ENCODE data around the gene SEMA4C.
A peak's percentile ranks its signal among the peaks of the same experiment; 100 is the strongest.

Gene SEMA4C

DNA sequence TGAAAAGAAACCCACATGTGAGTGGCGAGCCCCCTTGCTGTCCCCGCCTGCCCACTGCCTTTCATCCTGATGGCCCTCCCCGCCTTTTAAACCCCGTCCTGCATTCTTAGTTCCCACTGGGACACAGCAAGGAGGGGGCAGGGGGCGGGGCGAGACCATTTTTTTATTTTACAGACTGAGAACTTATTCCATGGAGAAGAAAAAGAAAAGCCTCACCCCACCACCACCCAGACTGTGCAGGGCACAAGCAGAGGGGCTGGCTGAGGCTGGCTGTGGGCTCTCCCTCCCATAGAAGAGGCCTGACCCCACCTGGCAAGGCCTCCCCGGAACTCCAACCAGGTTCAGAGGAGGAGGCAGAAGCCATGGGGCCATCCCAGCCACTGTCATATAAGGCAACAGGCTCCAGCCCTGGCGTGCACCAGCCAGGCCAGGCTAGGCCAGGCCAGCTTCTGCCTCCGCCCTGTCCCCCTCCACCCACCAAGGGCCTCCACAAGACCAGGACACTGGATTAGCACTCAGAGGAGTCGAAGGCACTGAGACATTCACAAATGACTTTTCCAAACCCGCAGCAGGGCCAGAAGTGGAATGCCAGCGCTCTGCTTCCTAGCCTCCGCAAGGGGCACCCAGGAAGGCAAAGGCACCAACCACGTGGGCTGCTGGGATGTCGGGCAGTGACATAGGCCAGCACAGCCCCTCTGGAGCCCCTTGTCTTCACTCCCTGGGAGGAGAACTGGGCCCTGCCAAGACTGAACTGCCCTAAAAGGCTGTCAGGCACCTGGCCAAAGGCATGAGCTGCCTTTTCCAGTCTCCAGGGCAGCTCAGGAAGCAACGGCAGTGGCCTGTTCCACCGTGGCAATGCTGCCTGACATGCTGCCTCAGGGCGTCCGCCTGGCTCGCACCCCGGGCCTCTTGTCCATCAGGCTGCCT, 37.5 kb upstream of the SEMA4C start:
- Histone ChIP-seq H3K27ac (ENCODE audit: low read length) (no peak overlapping the region), H3K27me3 (ENCODE audit: insufficient read depth, low read length) (0 out of 2 replicates have a peak, but pooled peaks cover under 1% of the 10 kb centered on the region), H3K36me3 (ENCODE audit: insufficient read depth, low read depth, low read length) (no peaks in the 10 kb centered on the region), H3K4me3 (ENCODE audit: low read length) (peak overlapping the region; percentile 15; the same call in 1 of the 2 replicates), H3K9me3 (ENCODE audit: insufficient read depth, low read depth, low read length) (no peaks in the 10 kb centered on the region), H3K9ac (ENCODE audit: low read depth, low read length) (peak overlapping the region; percentile 36; the same call in 1 of the 2 replicates), H3K4me1 (ENCODE audit: insufficient read depth, low read length) (peaks cover 12% of the 10 kb centered on the region; the same call in 1 of the 2 replicates)

DNA sequence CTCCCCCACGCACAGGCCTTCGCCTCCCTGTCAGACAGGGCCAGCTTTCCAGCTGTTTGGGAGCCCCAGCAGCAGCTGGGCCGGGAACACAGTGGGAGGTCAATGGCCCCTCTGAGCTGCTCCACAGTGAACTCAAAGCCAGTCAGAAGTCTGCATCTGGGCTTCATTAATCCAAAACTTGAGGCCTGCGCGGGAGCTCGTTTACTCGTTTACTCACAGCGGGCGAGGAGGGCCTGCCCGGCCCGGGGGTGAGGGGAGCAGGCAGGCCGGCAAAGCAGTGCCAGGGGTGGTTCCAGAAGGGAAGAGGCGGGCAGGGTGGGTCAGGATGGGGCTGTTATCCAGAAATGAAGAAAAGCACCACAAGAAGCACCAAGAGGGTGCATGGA, 36.8 kb upstream of the SEMA4C start:
- Histone ChIP-seq H3K4me1 (ENCODE audit: insufficient read depth, low read length) (peaks cover 7% of the 10 kb centered on the region; the same call in 1 of the 2 replicates), H3K27me3 (ENCODE audit: insufficient read depth, low read length) (no peaks in the 10 kb centered on the region), H3K9ac (ENCODE audit: low read depth, low read length) (peak overlapping the region; percentile 2; the same call in 1 of the 2 replicates), H3K27ac (ENCODE audit: low read length) (peak overlapping the region; percentile 34), H3K4me3 (ENCODE audit: low read length) (peak overlapping the region; percentile 15; the same call in 1 of the 2 replicates), H3K36me3 (ENCODE audit: insufficient read depth, low read depth, low read length) (no peaks in the 10 kb centered on the region), H3K9me3 (ENCODE audit: insufficient read depth, low read depth, low read length) (no peaks in the 10 kb centered on the region)

DNA sequence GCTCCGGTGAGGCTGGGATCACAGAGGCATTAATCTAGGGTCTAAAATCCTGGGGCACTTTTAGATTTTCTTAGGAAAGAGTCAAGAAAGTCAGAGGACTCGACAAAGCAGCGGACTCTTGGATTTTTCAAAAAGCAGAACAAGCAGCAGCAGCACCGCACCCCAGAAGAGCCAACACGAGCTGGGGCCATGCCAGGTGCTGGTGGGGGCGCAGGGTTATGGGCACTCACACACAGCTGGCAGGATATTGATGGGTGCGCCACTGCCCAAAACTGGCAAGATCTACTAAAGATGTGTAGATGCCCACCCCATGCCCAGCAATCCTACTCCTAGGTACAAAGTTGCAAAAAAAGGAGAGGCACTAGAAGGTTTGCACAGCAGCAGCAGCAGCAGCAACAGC, 33.9 kb upstream of the SEMA4C start:
- Histone ChIP-seq H3K36me3 (ENCODE audit: insufficient read depth, low read depth, low read length) (no peaks in the 10 kb centered on the region), H3K27ac (ENCODE audit: low read length) (no peak overlapping the region), H3K27me3 (ENCODE audit: insufficient read depth, low read length) (no peaks in the 10 kb centered on the region), H3K9me3 (ENCODE audit: insufficient read depth, low read depth, low read length) (no peaks in the 10 kb centered on the region), H3K4me3 (ENCODE audit: low read length) (no peak overlapping the region), H3K4me1 (ENCODE audit: insufficient read depth, low read length) (peaks cover 6% of the 10 kb centered on the region; the same call in 1 of the 2 replicates), H3K9ac (ENCODE audit: low read depth, low read length) (no peak overlapping the region)

DNA sequence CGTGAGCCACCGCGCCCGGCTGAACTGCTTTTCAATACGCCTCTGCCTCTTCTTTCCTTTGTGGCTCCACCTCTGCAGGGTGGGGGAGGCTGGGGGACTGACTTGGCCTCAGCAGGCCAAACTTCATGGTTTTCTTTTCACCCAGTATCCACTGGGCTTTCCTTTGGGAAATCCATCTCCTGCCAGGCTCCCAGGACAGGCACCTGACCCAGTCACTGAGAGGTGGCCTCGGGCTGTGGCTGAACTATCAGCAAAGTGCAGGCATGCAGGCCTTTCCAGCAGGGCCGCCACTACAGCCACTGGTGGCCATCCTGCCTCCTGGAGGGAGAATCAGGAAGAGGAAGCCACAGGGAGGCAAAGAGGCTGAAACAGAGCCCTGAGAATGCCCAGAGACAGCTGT, 33.4 kb upstream of the SEMA4C start:
- Histone ChIP-seq H3K9me3 (ENCODE audit: insufficient read depth, low read depth, low read length) (no peaks in the 10 kb centered on the region), H3K9ac (ENCODE audit: low read depth, low read length) (no peak overlapping the region), H3K4me3 (ENCODE audit: low read length) (no peak overlapping the region), H3K27me3 (ENCODE audit: insufficient read depth, low read length) (no peaks in the 10 kb centered on the region), H3K36me3 (ENCODE audit: insufficient read depth, low read depth, low read length) (no peaks in the 10 kb centered on the region), H3K27ac (ENCODE audit: low read length) (no peak overlapping the region), H3K4me1 (ENCODE audit: insufficient read depth, low read length) (peaks cover 6% of the 10 kb centered on the region; the same call in 1 of the 2 replicates)

DNA sequence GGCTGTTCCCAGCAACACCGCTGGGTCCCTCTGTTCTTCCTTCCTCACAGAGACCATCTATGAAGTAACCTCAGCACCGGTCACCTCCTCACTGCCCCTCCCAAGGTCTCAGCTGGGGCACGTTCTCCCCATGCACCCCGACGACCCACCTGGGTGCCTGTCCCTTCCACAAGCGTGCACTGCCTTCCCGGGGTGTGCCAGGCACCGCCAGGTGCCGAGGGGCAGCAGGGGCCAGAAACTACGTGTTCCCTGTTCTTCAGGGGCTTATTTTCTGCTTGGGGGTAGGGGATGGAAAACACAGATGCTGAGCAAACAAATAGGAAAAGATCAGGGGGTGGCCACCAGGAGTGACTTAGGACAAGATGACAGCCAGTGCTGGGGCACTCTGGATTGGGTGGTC, 30.4 kb upstream of the SEMA4C start:
- Histone ChIP-seq H3K27me3 (ENCODE audit: insufficient read depth, low read length) (no peaks in the 10 kb centered on the region), H3K9ac (ENCODE audit: low read depth, low read length) (no peak overlapping the region), H3K36me3 (ENCODE audit: insufficient read depth, low read depth, low read length) (no peaks in the 10 kb centered on the region), H3K27ac (ENCODE audit: low read length) (no peak overlapping the region), H3K4me1 (ENCODE audit: insufficient read depth, low read length) (no peaks in the 10 kb centered on the region; the same call in 1 of the 2 replicates), H3K4me3 (ENCODE audit: low read length) (no peak overlapping the region), H3K9me3 (ENCODE audit: insufficient read depth, low read depth, low read length) (no peaks in the 10 kb centered on the region)

DNA sequence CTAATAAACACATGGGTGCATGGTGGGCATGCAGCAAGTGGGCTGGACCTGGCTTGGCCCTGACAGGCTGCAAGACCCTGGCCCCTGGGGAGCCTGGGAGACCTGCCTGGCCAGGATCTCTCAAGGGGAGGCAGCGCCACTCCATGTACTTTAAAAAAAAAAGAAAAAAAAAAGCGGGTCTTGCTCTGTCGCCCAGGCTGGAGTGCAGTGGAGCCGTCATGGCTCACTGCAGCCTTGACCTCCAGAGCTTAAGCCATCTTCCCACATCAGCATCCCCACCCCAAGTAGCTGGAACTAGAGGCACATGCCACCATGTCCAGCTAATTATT, 29.5 kb upstream of the SEMA4C start:
- Histone ChIP-seq H3K4me1 (ENCODE audit: insufficient read depth, low read length) (no peaks in the 10 kb centered on the region; the same call in 1 of the 2 replicates), H3K4me3 (ENCODE audit: low read length) (no peak overlapping the region), H3K9ac (ENCODE audit: low read depth, low read length) (no peak overlapping the region), H3K36me3 (ENCODE audit: insufficient read depth, low read depth, low read length) (no peaks in the 10 kb centered on the region), H3K27me3 (ENCODE audit: insufficient read depth, low read length) (no peaks in the 10 kb centered on the region), H3K27ac (ENCODE audit: low read length) (no peak overlapping the region), H3K9me3 (ENCODE audit: insufficient read depth, low read depth, low read length) (no peaks in the 10 kb centered on the region)

DNA sequence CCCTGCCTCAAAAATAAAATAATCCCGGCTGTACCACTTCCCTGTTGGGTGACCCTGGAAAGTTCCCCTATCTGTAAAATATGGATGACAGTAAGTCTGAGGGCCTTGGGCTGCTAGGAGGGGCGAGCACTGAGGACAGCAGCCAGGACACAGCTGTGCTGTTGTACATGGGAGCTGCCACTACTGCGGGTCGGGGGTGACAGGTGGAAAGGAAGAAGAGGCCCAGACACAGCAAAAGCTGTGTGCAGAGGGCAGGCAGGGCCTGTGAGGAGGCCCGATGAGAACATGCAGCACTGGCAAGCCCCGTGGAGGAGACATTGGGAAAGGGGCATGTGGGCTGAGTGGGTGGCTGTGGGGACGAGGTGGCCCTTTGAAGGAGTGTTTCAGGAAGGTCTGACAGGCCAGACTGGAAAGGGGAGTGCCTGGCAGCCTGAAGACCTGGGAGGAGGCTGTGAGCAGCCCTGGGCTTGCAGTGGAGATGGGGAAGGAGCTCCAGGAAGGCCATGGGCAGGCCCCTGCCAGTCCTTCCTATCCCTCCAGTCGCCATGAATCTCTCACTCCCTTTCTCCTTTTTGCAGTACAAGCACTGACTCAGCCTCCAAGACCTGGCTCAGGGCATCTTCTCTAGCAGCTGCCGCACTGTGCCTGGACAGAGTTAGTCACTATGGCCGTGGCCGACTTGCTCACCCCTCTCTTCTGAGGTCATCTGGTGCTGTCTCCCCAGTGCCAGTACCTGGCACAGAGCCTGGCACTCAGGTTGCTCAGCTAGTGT, 28.9 kb upstream of the SEMA4C start:
- Histone ChIP-seq H3K36me3 (ENCODE audit: insufficient read depth, low read depth, low read length) (no peaks in the 10 kb centered on the region), H3K9me3 (ENCODE audit: insufficient read depth, low read depth, low read length) (no peaks in the 10 kb centered on the region), H3K9ac (ENCODE audit: low read depth, low read length) (no peak overlapping the region), H3K27ac (ENCODE audit: low read length) (no peak overlapping the region), H3K4me3 (ENCODE audit: low read length) (no peak overlapping the region), H3K27me3 (ENCODE audit: insufficient read depth, low read length) (no peaks in the 10 kb centered on the region), H3K4me1 (ENCODE audit: insufficient read depth, low read length) (no peaks in the 10 kb centered on the region; the same call in 1 of the 2 replicates)

DNA sequence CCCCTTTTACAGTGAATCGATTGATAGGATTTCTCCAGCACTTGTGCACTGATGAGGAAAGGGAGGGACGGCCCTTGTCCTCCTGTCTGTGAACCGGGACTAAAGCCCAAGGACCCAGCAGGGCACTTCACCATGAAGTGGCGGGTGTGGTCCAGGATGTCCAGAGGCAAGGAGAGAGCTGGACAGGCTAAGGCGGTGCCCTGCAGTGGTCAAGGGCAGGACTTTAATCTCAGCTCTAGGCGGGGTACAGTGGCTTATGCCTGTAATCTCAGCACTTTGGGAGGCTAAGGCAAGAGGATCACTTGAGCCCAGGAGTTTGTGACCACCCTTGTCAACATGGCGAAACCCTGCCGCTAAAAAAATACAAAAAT, 28.2 kb upstream of the SEMA4C start:
- Histone ChIP-seq H3K27ac (ENCODE audit: low read length) (no peak overlapping the region), H3K4me3 (ENCODE audit: low read length) (no peak overlapping the region), H3K36me3 (ENCODE audit: insufficient read depth, low read depth, low read length) (no peaks in the 10 kb centered on the region), H3K4me1 (ENCODE audit: insufficient read depth, low read length) (no peaks in the 10 kb centered on the region; the same call in 1 of the 2 replicates), H3K9ac (ENCODE audit: low read depth, low read length) (no peak overlapping the region), H3K27me3 (ENCODE audit: insufficient read depth, low read length) (no peaks in the 10 kb centered on the region), H3K9me3 (ENCODE audit: insufficient read depth, low read depth, low read length) (no peaks in the 10 kb centered on the region)

DNA sequence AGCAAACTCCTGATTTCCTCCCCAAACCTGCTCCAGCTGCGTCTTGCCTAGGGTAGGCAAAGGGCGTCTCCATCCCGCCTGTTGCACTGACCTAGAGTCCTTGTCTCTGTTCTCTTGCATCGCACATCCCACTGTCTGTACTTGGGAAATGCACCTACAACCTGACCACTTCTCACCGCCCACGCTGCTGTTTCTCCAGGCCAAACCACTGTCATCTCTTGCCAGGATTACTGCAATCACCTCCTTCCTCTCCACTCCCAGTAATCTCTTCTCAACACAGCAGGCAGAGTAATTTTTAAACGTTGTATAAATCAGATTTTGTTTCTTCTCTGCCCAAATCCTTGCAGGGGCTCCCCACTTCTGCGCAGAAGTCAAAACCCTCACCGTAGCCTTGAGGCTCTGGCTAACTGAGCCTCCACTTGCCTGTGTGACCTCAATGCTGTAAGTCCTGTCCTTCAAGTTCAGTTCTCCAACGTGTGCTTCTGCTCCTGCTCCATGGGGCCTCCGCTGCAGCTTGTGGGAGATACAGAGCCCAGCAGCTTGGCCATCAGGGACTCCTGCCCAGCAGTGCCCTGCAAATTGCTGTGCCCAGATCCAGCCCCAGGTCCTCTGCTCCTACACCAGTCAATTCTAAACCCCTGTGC, 27.7 kb upstream of the SEMA4C start:
- no peak overlapping the region for H3K27ac ChIP-seq (ENCODE audit: low read length)
- H3K27me3 ChIP-seq (ENCODE audit: insufficient read depth, low read length), result no peaks in the 10 kb centered on the region
- no peaks in the 10 kb centered on the region for H3K9me3 ChIP-seq (ENCODE audit: insufficient read depth, low read depth, low read length)
- H3K4me1 ChIP-seq (ENCODE audit: insufficient read depth, low read length), result no peaks in the 10 kb centered on the region; the same call in 1 of the 2 replicates
- H3K36me3 ChIP-seq (ENCODE audit: insufficient read depth, low read depth, low read length), result no peaks in the 10 kb centered on the region
- no peak overlapping the region for H3K4me3 ChIP-seq (ENCODE audit: low read length)
- no peak overlapping the region for H3K9ac ChIP-seq (ENCODE audit: low read depth, low read length)

DNA sequence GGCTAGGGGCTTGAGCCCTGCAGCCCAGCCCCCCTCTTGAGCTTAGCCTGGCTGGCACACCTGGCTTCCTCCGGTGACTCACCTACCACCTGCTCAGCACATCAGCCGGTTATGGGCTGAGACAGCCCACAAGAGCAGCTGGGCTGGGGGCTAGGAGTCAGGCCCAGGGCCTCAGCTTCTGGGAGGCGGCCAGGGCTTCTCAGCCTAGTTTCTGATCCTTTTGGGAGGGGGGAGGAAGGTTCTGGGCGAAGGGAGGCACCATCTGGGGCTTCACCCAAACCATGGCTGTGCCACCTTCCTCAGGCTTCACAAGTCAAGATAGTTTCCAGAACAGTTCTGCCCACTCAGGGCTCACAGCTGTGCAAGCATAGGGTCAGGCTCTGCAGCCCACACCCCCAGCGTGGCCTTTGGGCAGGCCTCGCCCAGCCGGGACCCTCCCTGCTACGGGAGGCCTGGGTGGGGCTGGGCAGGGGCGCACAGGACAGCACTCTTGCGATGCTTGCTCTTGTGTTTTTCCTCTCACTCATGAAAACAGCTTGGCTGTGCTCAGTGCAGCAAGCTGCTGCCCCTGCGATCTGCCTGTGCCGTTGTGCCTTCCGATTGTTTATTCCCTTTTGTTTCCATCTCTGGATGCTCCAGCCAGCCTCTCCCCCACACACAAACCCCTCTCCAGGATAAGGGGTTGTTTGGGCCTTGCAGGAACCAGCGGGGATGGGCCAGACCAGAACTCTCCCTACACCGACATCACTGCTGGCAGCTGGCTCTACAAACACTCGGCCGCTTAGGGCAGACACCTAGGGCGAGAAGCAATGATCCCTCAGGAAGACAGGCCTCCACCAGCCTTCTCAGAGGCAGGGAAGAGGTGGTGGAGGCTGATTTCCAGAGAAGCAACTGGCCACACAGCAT, 26.1 kb upstream of the SEMA4C start:
- Histone ChIP-seq H3K36me3 (ENCODE audit: insufficient read depth, low read depth, low read length) (no peaks in the 10 kb centered on the region), H3K4me1 (ENCODE audit: insufficient read depth, low read length) (peaks cover 5% of the 10 kb centered on the region; the same call in 1 of the 2 replicates), H3K9me3 (ENCODE audit: insufficient read depth, low read depth, low read length) (no peaks in the 10 kb centered on the region), H3K9ac (ENCODE audit: low read depth, low read length) (no peak overlapping the region), H3K27ac (ENCODE audit: low read length) (no peak overlapping the region), H3K27me3 (ENCODE audit: insufficient read depth, low read length) (no peaks in the 10 kb centered on the region), H3K4me3 (ENCODE audit: low read length) (no peak overlapping the region)
